HUES48 (cell line): ENCODE data around the gene MAMDC4.
"Not testable (repeated sequence)": the region's sequence is repeated elsewhere in the genome, so short reads cannot be mapped to it uniquely, and the experiment has no call there.

Source experiments
- H3K27ac ChIP-seq: one replicate; pipeline ENCODE4 v1.7.0; 2013; ENCODE audit warnings: low read depth, low read length, inconsistent platforms
- H3K27me3 ChIP-seq: 2 replicates; pipeline ENCODE4 v1.6.1; 2013; ENCODE audit warnings: mild to moderate bottlenecking, low read length; ENCODE audit not compliant: control insufficient read depth, insufficient read depth
- H3K36me3 ChIP-seq: 2 replicates; pipeline ENCODE4 v1.6.1; 2013; ENCODE audit warnings: low read length; ENCODE audit not compliant: control insufficient read depth, insufficient read depth
- H3K4me1 ChIP-seq: 2 replicates; pipeline ENCODE4 v1.6.1; 2013; ENCODE audit warnings: mild to moderate bottlenecking, low read length; ENCODE audit not compliant: control insufficient read depth, insufficient read depth
- H3K4me3 ChIP-seq: 2 replicates; pipeline ENCODE4 v1.5.1; 2013; ENCODE audit warnings: mild to moderate bottlenecking, low read depth, low read length
- H3K9ac ChIP-seq: 2 replicates; pipeline ENCODE4 v1.6.1; 2013; ENCODE audit warnings: mild to moderate bottlenecking, low read depth, low read length, moderate library complexity
- H3K9me3 ChIP-seq: 2 replicates; pipeline ENCODE4 v1.6.1; 2013; ENCODE audit warnings: low read length; ENCODE audit not compliant: control insufficient read depth, insufficient read depth

The MAMDC4 gene

DNA sequence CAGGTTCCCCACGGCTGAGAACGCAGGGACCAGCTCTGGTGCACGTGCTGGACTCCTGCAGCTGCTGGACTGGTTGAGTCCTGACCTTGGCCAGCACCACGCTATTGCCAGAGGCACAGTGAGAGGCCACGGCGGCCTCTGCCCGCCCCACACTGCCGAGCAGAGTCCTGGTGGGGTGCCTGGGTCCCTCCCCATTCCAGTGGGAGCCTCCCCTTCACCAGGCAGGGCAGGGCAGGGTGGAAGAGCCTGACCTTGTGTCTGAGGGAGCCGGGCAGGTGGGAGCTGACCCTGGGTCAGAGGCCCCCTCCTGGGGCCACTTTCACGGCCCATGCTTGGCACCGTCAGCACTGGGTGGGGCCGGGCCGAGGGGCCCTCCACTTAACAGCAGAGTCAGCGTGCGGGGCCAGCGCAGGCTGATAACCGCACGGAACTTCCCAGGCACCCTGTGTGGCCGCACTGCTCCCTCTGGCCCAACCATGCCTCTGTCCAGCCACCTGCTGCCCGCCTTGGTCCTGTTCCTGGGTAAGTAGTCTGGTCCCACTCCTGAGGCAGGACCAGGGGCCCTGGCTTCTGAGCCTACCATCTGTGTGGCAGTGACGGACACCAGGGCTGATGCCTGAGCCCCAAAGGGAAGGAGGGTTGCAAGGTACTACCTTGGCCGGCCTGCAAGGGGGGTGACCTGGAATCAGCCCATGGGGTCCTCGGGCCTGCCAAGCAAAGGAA is at the start of gene MAMDC4:
Gene MAMDC4 (plus strand): TSS at position 406 of the 723 bp plus-strand sequence. CDS start 71 bp downstream, at position 477.
- H3K27me3 ChIP-seq, result no peaks in the 10 kb centered on the region
- H3K27ac ChIP-seq, result no peak within 1 kb of the TSS
- peaks cover 20% of the 10 kb centered on the region for H3K36me3 ChIP-seq
- no peak within 1 kb of the TSS for H3K4me3 ChIP-seq
- no peak within 1 kb of the TSS for H3K9ac ChIP-seq
- peaks cover 7% of the 10 kb centered on the region; the same call in 1 of the 2 replicates for H3K4me1 ChIP-seq
- no peaks in the 10 kb centered on the region for H3K9me3 ChIP-seq

DNA sequence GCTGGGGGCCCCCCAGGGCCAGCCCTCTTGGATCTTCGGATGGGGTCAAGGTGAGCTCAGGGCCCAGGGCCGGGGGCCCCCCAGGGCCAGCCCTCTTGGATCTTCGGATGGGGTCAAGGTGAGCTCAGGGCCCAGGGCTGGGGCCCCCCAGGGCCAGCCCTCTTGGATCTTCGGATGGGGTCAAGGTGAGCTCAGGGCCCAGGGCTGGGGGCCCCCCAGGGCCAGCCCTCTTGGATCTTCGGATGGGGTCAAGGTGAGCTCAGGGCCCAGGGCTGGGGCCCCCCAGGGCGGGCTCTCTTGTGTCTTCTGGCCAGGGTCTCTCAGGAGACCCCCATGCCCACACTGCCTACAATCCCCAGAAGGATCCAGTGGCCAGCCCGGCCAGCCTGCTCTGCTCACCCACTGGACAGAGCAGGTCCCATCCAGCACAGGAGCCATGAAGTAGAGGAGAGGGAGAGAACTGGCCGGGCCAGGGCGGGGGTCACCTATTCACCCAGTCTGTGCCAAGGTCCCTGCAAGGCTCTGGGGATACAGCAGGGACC is 49.1 kb upstream of the MAMDC4 start:
- not testable (repeated sequence) for H3K9ac ChIP-seq, H3K4me3 ChIP-seq, H3K4me1 ChIP-seq, H3K36me3 ChIP-seq, H3K9me3 ChIP-seq, H3K27ac ChIP-seq
- H3K27me3 ChIP-seq, result peaks cover 21% of the 10 kb centered on the region

DNA sequence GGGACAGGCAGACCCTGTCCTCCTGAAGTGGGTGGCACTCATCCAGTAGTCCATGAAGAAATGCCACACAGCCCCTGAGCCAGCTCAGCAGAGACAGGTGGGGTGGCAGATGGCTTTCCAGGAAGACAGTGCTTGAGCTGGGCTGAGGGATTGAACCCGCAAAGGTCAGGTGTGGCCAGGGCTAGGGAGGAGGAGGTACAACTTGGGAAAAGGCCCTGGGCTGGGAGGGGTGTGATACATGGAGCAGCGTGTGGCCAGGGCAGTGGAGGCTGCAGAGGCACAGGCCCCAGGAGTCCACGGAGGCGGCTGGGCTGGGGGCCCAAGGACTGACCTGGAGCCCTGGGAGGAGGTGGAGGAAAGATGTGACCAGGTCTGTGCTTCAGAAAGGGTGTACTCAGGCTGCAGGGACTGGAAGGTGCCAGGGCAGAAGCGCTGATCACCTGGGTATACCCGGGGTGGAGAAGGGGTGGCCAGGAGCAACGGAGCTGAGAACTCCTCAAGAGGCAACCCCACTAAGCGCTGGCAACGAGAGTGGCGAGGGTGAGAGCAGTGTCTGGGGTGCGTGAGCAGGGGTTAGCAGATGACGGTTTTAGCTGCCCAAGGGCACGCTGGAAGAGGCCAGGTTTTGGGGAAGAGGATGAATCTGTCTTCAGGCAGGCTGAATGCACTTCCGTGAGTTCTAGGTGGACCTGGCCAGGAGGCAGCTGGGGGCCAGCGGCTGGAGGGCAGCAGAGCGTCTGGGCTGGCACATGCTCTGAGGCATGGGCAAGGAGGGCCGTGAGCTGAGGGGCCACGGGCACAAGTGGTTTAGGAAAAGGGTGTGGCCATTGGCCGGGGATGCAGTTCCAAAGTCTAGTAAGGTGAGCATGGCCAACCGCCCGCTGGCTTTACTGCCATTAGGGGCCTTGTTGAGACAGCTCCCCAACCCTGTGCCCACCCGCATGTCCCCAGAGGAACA is 48.3 kb upstream of the MAMDC4 start:
- Histone ChIP-seq H3K27me3 (peaks cover 16% of the 10 kb centered on the region), H3K4me3 (no peak overlapping the region), H3K4me1 (0 out of 2 replicates have a peak, but pooled peaks cover 3% of the 10 kb centered on the region), H3K9ac (no peak overlapping the region), H3K36me3 (0 out of 2 replicates have a peak, but pooled peaks cover 6% of the 10 kb centered on the region), H3K27ac (no peak overlapping the region), H3K9me3 (no peaks in the 10 kb centered on the region)

DNA sequence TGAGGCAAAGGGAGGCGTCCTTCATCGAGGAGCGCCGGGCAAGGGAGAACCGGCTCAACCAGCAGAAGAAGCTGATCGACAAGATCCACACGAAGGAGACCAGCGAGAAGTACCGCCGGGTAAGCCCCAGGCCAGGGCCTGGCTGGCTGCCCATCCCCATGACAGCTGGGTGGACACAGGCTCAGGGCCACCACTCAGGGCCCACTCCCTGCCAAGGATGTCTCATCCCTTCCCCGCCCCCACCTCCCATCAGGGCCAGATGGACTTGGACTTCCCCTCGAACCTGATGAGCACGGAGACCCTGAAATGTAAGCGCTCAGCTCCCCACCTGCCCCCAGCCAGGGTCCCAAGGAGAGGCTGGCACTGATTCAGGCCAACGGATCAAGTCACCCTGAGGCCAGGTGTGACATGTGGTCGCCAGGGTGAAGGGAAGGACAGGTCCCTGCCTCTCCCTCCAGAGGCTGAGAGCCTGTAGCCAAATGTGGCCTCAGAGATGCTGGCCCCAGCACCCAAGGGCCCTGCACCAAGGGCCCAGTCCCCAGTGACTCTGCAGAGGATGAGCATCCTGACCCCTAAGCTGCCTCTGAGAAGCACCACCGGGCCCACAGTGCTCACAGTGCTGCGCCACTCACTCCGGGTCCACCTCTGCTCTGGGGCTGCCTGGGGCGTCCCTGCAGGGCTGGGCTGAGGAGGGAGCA is 47.5 kb upstream of the MAMDC4 start:
- no peak overlapping the region for H3K27ac ChIP-seq
- H3K4me3 ChIP-seq, result no peak overlapping the region
- H3K27me3 ChIP-seq, result peaks cover 8% of the 10 kb centered on the region
- peaks cover 6% of the 10 kb centered on the region; the same call in 1 of the 2 replicates for H3K4me1 ChIP-seq
- H3K9ac ChIP-seq, result no peak overlapping the region
- H3K36me3 ChIP-seq, result peaks cover 8% of the 10 kb centered on the region
- H3K9me3 ChIP-seq, result no peaks in the 10 kb centered on the region

DNA sequence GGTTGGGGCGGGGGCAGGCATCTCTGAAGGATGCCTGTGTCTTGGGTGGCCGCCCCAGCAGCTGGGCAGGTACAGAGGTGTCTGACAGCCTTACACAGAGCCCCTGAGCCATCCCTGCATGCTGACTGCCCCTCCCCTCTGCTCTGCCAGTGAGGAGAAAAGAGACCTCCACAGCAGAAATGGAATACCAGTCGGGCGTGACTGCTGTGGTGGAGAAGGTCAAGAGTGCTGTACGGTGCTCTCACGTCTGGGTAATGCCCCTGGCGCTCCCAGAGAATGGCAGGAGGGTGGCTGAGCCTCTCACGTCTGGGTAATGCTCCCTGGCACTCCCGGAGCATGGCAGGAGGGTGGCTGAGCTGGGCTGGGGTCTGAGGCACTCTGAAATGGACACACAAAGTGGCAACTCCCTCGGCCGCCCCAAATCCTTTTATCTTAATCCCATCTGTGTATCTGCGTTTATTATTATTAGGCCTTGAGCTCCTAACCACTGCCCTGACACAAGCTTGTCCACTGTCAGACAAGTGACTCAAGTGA is 46.9 kb upstream of the MAMDC4 start:
- no peak overlapping the region for H3K9ac ChIP-seq
- peaks cover 6% of the 10 kb centered on the region; the same call in 1 of the 2 replicates for H3K27me3 ChIP-seq
- no peaks in the 10 kb centered on the region for H3K9me3 ChIP-seq
- peaks cover 12% of the 10 kb centered on the region; the same call in 1 of the 2 replicates for H3K4me1 ChIP-seq
- no peak overlapping the region for H3K27ac ChIP-seq
- peaks cover 14% of the 10 kb centered on the region for H3K36me3 ChIP-seq
- H3K4me3 ChIP-seq, result no peak overlapping the region

DNA sequence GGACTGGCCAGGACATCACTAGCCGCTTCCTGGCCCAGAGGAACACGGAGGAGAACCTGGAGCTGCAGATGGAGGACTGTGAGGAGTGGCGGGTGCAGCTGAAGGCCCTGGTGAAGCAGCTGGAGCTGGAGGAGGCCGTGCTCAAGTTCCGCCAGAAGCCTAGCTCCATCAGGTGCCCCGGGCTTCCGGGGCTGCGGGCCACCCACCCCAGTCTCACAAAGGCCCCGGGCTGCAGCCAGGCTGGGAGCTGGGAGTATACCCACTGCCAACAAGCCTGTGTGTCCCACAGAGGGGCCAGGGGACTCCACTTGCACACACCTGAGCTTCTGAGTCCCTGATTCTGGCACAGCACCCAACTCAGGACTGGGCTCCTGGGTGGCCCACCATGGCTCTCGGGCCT is 46.1 kb upstream of the MAMDC4 start:
- Histone ChIP-seq H3K27me3 (peaks cover 6% of the 10 kb centered on the region; the same call in 1 of the 2 replicates), H3K36me3 (peaks cover 17% of the 10 kb centered on the region), H3K4me1 (peaks cover 12% of the 10 kb centered on the region; the same call in 1 of the 2 replicates), H3K4me3 (no peak overlapping the region), H3K9me3 (no peaks in the 10 kb centered on the region), H3K9ac (no peak overlapping the region), H3K27ac (no peak overlapping the region)

DNA sequence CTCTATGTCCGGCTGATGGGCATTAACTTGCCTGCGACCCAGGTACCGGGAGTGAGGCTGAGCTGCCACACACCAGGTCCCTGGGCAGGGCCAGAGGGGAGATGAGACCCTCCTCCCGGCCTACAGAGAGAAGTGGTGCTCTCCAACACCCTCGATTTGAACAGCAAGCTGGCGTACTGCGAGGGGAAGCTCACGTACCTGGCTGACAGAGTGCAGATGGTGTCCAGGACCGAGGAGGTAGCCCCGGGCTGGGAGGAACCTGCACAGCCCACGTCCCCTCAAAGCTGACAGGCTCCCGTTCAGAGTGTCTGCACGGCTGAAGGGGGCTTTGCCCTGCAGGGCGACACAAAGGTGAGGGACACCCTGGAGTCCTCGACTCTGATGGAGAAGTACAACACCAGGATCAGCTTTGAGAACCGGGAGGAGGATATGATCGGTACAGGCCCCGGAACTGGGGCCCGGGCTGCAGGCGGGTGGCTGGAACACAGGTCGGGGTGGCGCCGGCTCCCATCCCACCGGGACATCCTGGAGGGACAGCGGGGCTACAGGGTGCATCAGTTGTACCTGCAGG is 45.4 kb upstream of the MAMDC4 start:
- H3K4me3 ChIP-seq, result peak overlapping the region; percentile 85
- H3K9ac ChIP-seq, result no peak overlapping the region
- H3K27me3 ChIP-seq, result peaks cover 6% of the 10 kb centered on the region; the same call in 1 of the 2 replicates
- no peaks in the 10 kb centered on the region for H3K9me3 ChIP-seq
- peaks cover 21% of the 10 kb centered on the region for H3K36me3 ChIP-seq
- H3K4me1 ChIP-seq, result peaks cover 9% of the 10 kb centered on the region; the same call in 1 of the 2 replicates
- no peak overlapping the region for H3K27ac ChIP-seq

DNA sequence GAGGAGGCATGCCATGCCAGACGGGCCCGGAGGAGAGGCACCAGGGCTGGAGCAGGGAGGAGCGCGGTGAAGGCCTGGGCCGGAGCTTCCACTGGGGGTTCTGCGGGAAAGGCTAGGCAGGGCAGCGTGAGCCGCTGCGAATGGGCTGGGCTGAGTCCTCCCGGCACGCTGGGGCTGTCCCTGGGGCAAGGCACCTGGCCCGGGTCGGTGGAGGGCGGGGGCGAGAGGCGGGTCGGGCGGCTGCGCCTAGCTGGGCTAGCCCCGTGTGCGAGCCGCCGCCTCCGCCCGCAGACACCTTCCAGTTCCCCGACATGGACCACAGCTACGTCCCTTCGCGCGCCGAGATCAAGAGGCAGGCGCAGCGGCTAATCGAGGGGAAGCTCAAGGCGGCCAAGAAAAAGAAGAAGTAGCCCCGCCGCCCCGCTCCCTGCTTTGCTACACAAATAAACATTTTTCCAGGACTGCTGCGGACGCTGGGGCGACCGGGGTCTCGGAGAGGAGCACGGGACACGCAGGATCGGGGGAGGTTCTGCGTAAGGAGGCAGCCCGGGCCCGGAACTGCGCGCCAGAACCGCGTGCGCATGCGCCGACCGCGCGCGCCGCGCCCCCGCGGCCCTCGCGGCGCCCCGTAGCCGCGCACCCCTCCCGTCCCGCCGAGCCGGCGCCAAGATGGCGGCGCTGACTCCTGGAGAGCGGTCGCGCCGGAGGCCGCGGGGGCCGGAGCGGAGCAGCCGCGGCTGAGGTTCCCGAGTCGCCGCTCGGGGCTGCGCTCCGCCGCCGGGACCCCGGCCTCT is 44.7 kb upstream of the MAMDC4 start, which contains the start of gene RABL6:
Gene RABL6 (plus strand): TSS at position 668 of the 794 bp plus-strand sequence. CDS start 249 bp downstream, outside the sequence.
- Histone ChIP-seq H3K4me1 (peaks cover 9% of the 10 kb centered on the region; the same call in 1 of the 2 replicates), H3K9me3 (no peaks in the 10 kb centered on the region), H3K27ac (peak within 1 kb of the TSS; percentile 89), H3K27me3 (peaks cover 1% of the 10 kb centered on the region; the same call in 1 of the 2 replicates), H3K4me3 (peak within 1 kb of the TSS; percentile 85), H3K36me3 (peaks cover 26% of the 10 kb centered on the region), H3K9ac (peak within 1 kb of the TSS; percentile 85)

DNA sequence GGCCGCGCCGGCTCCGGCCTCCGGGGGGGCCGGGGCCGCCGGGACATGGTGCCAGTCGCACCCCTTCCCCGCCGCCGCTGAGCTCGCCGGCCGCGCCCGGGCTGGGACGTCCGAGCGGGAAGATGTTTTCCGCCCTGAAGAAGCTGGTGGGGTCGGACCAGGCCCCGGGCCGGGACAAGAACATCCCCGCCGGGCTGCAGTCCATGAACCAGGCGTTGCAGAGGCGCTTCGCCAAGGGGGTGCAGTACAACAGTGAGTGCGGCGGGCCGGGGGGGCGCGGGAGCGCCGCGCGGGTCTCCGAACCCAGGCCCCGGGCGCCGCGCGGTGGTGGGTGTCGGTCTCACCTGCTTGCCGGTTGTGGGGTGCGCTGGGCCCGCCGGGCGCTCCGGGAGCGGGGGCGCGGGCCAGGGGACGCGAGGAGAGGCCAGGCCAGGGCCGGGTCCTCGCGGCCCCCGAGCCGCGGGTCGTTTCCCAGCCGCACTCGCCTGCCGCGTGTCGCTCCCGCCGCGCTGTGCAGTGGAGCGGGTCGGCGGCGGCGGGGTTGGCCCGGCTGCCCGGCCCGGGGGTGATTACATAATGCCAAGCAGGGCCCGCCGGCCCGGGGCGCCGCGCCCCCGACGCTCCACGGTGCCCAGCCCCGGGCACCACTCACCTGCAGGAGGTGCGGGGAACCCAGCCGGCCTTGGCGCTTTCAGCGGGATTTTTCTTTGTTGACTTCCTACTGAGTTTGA is 43.9 kb upstream of the MAMDC4 start:
- Histone ChIP-seq H3K36me3 (peaks cover 31% of the 10 kb centered on the region), H3K4me3 (peak overlapping the region; percentile 85), H3K27ac (peak overlapping the region; percentile 89), H3K4me1 (peaks cover 9% of the 10 kb centered on the region; the same call in 1 of the 2 replicates), H3K27me3 (no peaks in the 10 kb centered on the region), H3K9ac (peak overlapping the region; percentile 85), H3K9me3 (no peaks in the 10 kb centered on the region)
